HG02763 (cell line): ENCODE measurements around the gene ACD.
A peak's percentile ranks its signal among the peaks of the same experiment; 100 is the strongest.

Experiments used
- ATAC-seq: cut with Tn5 transposase; IDR thresholded peaks from one replicate; pipeline ENCODE4 v1.9.1; 2021; ENCODE audit warnings: mild to moderate bottlenecking, moderate library complexity; ENCODE audit not compliant: unreplicated experiment

ACD gene

GRCh38 chr16:67676516-67676915 is 16.5 kb upstream of the ACD start:
- no peak for ATAC-seq

- no peak for ATAC-seq
Observed at GRCh38 chr16:67675999-67676398, 15.9 kb upstream of the ACD start.

GRCh38 chr16:67675579-67675935 is 15.5 kb upstream of the ACD start:
- ATAC-seq, result no peak

GRCh38 chr16:67674851-67675578 is 15.0 kb upstream of the ACD start:
- no peak for ATAC-seq

- no peak for ATAC-seq
Observed at GRCh38 chr16:67673712-67674580, 13.9 kb upstream of the ACD start.

GRCh38 chr16:67672739-67673662 is 12.9 kb upstream of the ACD start:
- ATAC-seq, result no peak

GRCh38 chr16:67672306-67672705 is 12.2 kb upstream of the ACD start:
- ATAC-seq, result no peak

- no peak for ATAC-seq
Observed at GRCh38 chr16:67669499-67670101, 9.5 kb upstream of the ACD start.

- no peak for ATAC-seq
Observed at GRCh38 chr16:67668495-67669157, 8.6 kb upstream of the ACD start.

- ATAC-seq, result peak; percentile 73
Observed at GRCh38 chr16:67667817-67668494, 7.9 kb upstream of the ACD start.

- no peak for ATAC-seq
Observed at GRCh38 chr16:67667453-67667816, 7.4 kb upstream of the ACD start.

GRCh38 chr16:67666559-67667452 is 6.7 kb upstream of the ACD start, which contains the start of the genes C16orf86 and ENKD1:
TSS of gene C16orf86 (plus strand) at chr16:67666814. CDS start at chr16:67666971, 157 bp downstream.
TSS of gene ENKD1 (minus strand) at chr16:67666750. CDS start at chr16:67666442, 308 bp downstream.
- peak; percentile 54 for ATAC-seq

GRCh38 chr16:67666032-67666551 is 6.0 kb upstream of the ACD start:
- ATAC-seq, result no peak

- ATAC-seq, result no peak
Observed at GRCh38 chr16:67665598-67665997, 5.5 kb upstream of the ACD start.

- no peak for ATAC-seq
Observed at GRCh38 chr16:67664871-67665270, 4.8 kb upstream of the ACD start.

- no peak for ATAC-seq
Observed at GRCh38 chr16:67664258-67664657, 4.2 kb upstream of the ACD start.

GRCh38 chr16:67663877-67664222 is 3.8 kb upstream of the ACD start:
- no peak for ATAC-seq

GRCh38 chr16:67663151-67663876 is 3.3 kb upstream of the ACD start:
- ATAC-seq, result no peak
